Stimulated activated CD8-positive, alpha-beta memory T cell treated with anti-CD3 and anti-CD28 coated beads, Interleukin-7, amount 100 ng/mL, for 4 hours (primary cell): ENCODE data around the gene EPHB1.
"Not testable (repeated sequence)": the region's sequence is repeated elsewhere in the genome, so short reads cannot be mapped to it uniquely, and the experiment has no call there.

Experiments used
- DNase-seq, 2 donors: peaks; one replicate each; pipeline ENCODE4 v3.0.0-alpha.2; 2020; ENCODE audit warnings: low read depth in 2 of 2

EPHB1 gene

GRCh38 chr3:135041601-135042000, 246.5 kb downstream of the EPHB1 start:
- no peak for DNase-seq

GRCh38 chr3:135047061-135047460, 252.0 kb downstream of the EPHB1 start:
- DNase-seq: no peak

GRCh38 chr3:135050536-135050935, 255.5 kb downstream of the EPHB1 start:
- DNase-seq: no peak

- DNase-seq: no peak
Observed at GRCh38 chr3:135051409-135051973, 256.4 kb downstream of the EPHB1 start.

GRCh38 chr3:135055449-135055848, 260.4 kb downstream of the EPHB1 start:
- no peak for DNase-seq

GRCh38 chr3:135056084-135056730, 261.1 kb downstream of the EPHB1 start:
- DNase-seq: no peak

GRCh38 chr3:135056733-135057310, 261.8 kb downstream of the EPHB1 start:
- no peak for DNase-seq

GRCh38 chr3:135057996-135058395, 262.9 kb downstream of the EPHB1 start:
- DNase-seq: no peak

- DNase-seq: no peak
Observed at GRCh38 chr3:135059580-135059979, 264.5 kb downstream of the EPHB1 start.

GRCh38 chr3:135066844-135067727, 272.0 kb downstream of the EPHB1 start:
- DNase-seq: not testable (repeated sequence)

GRCh38 chr3:135068011-135068410, 273.0 kb downstream of the EPHB1 start:
- DNase-seq: no peak

- no peak for DNase-seq
Observed at GRCh38 chr3:135069406-135069805, 274.3 kb downstream of the EPHB1 start.

- no peak for DNase-seq
Observed at GRCh38 chr3:135071483-135071882, 276.4 kb downstream of the EPHB1 start.

GRCh38 chr3:135072431-135072830, 277.4 kb downstream of the EPHB1 start:
- no peak for DNase-seq

- no peak for DNase-seq
Observed at GRCh38 chr3:135075157-135075556, 280.1 kb downstream of the EPHB1 start.

- DNase-seq: no peak
Observed at GRCh38 chr3:135076341-135076740, 281.3 kb downstream of the EPHB1 start.

GRCh38 chr3:135077186-135077585, 282.1 kb downstream of the EPHB1 start:
- no peak for DNase-seq

GRCh38 chr3:135078283-135078682, 283.2 kb downstream of the EPHB1 start:
- DNase-seq: no peak

GRCh38 chr3:135079095-135079494, 284.0 kb downstream of the EPHB1 start:
- DNase-seq: no peak

- no peak for DNase-seq
Observed at GRCh38 chr3:135081451-135081850, 286.4 kb downstream of the EPHB1 start.

- DNase-seq: no peak
Observed at GRCh38 chr3:135081856-135082434, 286.9 kb downstream of the EPHB1 start.

- no peak for DNase-seq
Observed at GRCh38 chr3:135082706-135083105, 287.6 kb downstream of the EPHB1 start.
